Prostate gland (tissue), 2 donors: ENCODE results near the gene NIPAL1.

Experiments used
- POLR2A ChIP-seq: fragments of 450-650 bp; IDR thresholded peaks from one replicate; pipeline ENCODE4 v1.6.1; 2016; ENCODE audit warnings: antibody characterized with exemption, mild to moderate bottlenecking
- POLR2AphosphoS5 ChIP-seq: sonication (generic); formaldehyde crosslinking; IDR thresholded peaks from one replicate; pipeline ENCODE4 v1.6.1; 2017; ENCODE audit warnings: antibody characterized with exemption
- TF ChIP-seq, protein P1 (sequence below), 4 experiments: fragments of 200-600 bp in 2 of 4; fragments of 450-650 bp in 2 of 4; sonication (generic) in 2 of 4; IDR thresholded peaks; 1 replicate in 3 of 4; 2 replicates in 1 of 4; pipeline ENCODE4 v1.5.1; 2016 to 2019; ENCODE audit warnings: antibody characterized with exemption in 4 of 4, mild to moderate bottlenecking in 2 of 4, moderate library complexity in 2 of 4

DNA sequence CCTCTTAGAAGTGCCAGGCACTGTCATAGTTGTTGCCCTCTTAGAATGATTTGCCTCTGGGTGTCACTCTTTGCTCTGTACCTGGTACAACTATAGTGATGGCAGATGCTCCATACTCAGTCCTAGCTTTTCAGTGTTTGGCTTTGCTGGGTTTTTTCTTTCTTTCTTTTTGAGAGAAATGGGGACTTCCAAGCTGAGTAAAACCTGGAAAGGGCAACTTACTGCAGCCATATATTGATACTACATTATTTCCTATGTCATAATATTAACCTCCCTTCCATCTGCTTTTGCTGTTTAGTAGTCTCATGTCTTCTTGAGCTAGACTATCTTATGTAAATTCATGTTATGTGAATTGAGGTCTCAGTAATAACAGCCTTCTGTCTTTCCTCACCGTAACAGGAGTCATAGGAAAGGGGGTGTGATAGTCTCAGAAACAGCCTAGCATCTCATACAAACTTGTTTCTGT lies 49.0 kb downstream of the NIPAL1 start:
- TF ChIP-seq, protein P1, sequence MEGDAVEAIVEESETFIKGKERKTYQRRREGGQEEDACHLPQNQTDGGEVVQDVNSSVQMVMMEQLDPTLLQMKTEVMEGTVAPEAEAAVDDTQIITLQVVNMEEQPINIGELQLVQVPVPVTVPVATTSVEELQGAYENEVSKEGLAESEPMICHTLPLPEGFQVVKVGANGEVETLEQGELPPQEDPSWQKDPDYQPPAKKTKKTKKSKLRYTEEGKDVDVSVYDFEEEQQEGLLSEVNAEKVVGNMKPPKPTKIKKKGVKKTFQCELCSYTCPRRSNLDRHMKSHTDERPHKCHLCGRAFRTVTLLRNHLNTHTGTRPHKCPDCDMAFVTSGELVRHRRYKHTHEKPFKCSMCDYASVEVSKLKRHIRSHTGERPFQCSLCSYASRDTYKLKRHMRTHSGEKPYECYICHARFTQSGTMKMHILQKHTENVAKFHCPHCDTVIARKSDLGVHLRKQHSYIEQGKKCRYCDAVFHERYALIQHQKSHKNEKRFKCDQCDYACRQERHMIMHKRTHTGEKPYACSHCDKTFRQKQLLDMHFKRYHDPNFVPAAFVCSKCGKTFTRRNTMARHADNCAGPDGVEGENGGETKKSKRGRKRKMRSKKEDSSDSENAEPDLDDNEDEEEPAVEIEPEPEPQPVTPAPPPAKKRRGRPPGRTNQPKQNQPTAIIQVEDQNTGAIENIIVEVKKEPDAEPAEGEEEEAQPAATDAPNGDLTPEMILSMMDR (IDR thresholded peaks at IDR 0.05) = no peak
- TF ChIP-seq POLR2AphosphoS5 (no peak), POLR2A (no peak)
